ENCODE measurements around the gene TBC1D23.

GRCh38 chr3:100245136-100245535 lies 15.7 kb upstream of the TBC1D23 start:
- no peak for TF ChIP-seq CTCF (conservative IDR thresholded peaks at IDR 0.05)
- no peak for TF ChIP-seq EZH2 (IDR thresholded peaks at IDR 0.05; ENCODE audit: low read depth)

Measured in PC-9 (cell line).